ENCODE data around the gene GIGYF1. TPM values are rescaled to one million over a fixed set of nuclear protein-coding genes. Genes with fewer than 3 reads are reported as not detected.

GIGYF1 gene
- total and polyA plus RNA-seq, 8 donors = 28.3 to 57.7 (median 39.7) TPM

DNA sequence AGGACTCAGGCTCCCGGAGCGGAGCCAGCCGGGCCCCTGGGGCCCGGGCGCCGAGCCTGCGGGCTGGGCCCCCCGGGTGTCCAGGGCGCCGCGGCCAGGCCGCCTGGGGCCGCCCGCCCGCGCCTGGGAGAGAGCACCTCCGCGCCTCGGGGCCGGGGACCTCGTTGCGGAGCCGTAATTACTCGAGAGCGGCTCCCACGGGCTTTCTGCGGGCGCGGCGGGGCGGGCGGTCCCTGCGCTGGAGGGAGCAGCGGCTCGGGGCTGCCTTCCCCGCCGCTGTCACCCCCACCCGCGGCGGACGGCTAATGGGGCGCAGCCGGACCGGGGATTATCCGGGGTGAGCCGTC is 19.0 kb downstream of the GIGYF1 start:
- Histone ChIP-seq H3K4me1 (peaks cover 5 to 50% of the 10 kb centered on the region in 2 donors), H3K36me3 (peaks cover 0 to 39% of the 10 kb centered on the region in 2 donors), H3K27me3 (no peaks in the 10 kb centered on the region), H3K9me3 (no peaks in the 10 kb centered on the region), H3K27ac (peak overlapping the region; percentile 96 to 98), H3K4me3 (peak overlapping the region; percentile 91 to 95)
- TF ChIP-seq, protein P1, sequence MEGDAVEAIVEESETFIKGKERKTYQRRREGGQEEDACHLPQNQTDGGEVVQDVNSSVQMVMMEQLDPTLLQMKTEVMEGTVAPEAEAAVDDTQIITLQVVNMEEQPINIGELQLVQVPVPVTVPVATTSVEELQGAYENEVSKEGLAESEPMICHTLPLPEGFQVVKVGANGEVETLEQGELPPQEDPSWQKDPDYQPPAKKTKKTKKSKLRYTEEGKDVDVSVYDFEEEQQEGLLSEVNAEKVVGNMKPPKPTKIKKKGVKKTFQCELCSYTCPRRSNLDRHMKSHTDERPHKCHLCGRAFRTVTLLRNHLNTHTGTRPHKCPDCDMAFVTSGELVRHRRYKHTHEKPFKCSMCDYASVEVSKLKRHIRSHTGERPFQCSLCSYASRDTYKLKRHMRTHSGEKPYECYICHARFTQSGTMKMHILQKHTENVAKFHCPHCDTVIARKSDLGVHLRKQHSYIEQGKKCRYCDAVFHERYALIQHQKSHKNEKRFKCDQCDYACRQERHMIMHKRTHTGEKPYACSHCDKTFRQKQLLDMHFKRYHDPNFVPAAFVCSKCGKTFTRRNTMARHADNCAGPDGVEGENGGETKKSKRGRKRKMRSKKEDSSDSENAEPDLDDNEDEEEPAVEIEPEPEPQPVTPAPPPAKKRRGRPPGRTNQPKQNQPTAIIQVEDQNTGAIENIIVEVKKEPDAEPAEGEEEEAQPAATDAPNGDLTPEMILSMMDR (IDR thresholded peaks at IDR 0.05) = no peak
- peak in 1 of 4 donors; percentile 90 for DNase-seq
- ATAC-seq = no peak
- intact Hi-C loops (cut with DNase I) = no loop called here

DNA sequence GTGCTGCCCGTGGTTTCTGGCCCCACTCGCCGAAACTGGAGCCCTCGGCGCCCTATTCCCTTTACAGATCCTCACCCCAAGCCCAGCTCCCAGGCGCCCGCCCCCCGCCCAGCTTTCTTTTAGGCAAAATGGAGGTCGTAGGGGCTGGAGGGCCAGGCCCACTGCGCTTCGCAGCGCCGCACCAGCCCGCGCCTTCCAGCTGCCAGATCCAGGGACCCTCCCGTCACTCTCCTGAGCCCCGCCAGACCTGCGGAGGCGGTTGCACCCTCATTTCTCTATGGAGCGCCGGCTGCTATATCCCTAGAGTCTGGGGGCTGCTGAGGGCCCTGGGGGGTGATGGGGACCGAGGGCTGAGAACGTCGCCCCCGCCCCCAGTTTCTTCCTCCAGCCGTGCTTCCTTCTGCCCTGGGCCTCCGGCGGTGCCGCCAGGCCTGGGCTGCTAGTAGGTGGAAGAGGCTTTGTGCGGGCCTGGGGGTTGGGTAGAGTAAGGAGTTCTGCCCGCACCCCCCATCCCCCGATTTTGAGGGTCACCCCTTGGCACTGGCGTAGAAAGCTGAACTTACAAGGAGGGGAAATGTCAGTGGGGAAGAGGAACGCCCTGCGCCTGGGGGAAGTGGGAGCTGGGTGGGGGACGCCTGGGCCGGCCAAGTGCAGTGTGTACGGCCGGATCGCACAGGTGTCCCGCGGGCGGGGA is 19.5 kb downstream of the GIGYF1 start:
- Histone ChIP-seq H3K36me3 (peaks cover 0 to 34% of the 10 kb centered on the region in 2 donors), H3K4me1 (peaks cover 5 to 45% of the 10 kb centered on the region in 2 donors), H3K9me3 (no peaks in the 10 kb centered on the region), H3K4me3 (peak overlapping the region; percentile 91 to 95), H3K27ac (peak overlapping the region; percentile 96 to 98), H3K27me3 (no peaks in the 10 kb centered on the region)
- ATAC-seq (no peak), DNase-seq (no peak)
- intact Hi-C loops (cut with DNase I) = no loop called here
- TF ChIP-seq, protein P1 (IDR thresholded peaks at IDR 0.05) = no peak

DNA sequence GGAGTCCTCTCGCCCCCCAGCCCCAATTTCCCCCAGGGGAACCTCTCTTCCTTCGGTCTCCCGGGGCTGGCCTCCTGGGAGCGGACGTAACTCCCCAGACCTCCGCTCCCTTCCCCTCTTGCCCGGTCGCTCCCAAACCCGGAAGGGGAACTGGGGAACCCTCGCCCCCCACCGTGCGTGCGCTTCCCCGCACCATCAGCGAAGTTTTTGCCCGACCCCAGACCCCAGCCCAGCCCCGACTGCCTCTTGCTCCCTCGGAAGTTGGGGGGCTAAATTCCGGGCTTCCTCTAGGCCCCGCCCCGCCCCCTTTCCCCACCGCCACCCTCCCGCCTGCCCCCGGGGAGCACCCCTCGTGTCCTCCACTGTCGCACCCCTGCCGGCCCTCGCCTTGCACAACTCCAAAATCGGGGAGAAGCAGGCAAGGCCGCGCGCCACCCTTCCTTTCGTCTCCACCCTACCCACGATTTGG is 20.1 kb downstream of the GIGYF1 start:
- TF ChIP-seq, protein P1 (IDR thresholded peaks at IDR 0.05) = no peak
- intact Hi-C loops (cut with DNase I) = no loop called here
- peak in 3 of 4 donors; percentile 62 to 88 (median 74) for DNase-seq
- Histone ChIP-seq H3K27ac (peak overlapping the region; percentile 96 to 98), H3K4me1 (peaks cover 5 to 39% of the 10 kb centered on the region in 2 donors), H3K4me3 (peak overlapping the region; percentile 91 to 95), H3K9me3 (no peaks in the 10 kb centered on the region), H3K36me3 (peaks cover 0 to 28% of the 10 kb centered on the region in 2 donors), H3K27me3 (no peaks in the 10 kb centered on the region)
- peak; percentile 1 for ATAC-seq

DNA sequence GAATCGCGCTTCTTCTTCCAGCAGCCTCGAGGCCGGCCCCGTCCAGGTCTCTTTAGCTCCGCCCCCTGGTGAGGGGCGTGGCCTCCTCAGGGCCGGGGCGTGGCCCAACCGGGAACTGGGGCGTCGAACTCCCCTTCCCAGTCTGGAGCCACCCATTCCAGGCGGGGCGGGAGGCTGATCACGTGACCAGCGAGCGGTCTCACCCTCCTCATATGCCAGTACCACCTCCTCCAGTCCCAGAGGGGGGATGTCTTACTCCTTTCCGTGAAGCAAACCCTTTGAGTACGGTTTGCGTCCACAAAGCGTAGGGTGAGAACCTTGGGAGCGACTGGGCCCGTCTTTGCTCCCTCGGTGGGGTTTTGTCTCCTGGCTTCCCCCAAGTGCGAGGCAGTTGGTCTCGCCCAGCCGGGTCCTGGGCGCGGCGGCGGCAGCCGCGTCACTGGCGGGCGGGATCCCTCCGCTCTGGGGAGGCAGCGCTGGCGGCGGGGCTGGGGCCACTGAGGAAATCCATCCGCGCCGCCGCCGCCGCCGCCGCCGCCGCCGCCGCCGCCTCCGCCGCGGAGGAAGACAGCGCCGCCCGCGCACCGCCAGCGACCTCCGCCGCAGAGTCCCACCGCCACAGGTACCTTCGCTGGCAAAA is 20.6 kb downstream of the GIGYF1 start, which contains the start of gene GNB2:
GNB2 (plus strand) TSS at position 439 of the 640 bp plus-strand sequence. CDS start 2,526 bp downstream, outside the sequence.
- Histone ChIP-seq H3K4me1 (peaks cover 5 to 34% of the 10 kb centered on the region in 2 donors), H3K9me3 (no peaks in the 10 kb centered on the region), H3K27me3 (no peaks in the 10 kb centered on the region)

More for the DNA sequence above, 20.6 kb downstream of the GIGYF1 start, which contains the start of gene GNB2:
- TF ChIP-seq, protein P1 (IDR thresholded peaks at IDR 0.05) = no peak
- ATAC-seq = peak; percentile 89
- peaks cover 0 to 22% of the 10 kb centered on the region in 2 donors for H3K36me3 ChIP-seq
- peak within 1 kb of the TSS; percentile 91 to 95 for H3K4me3 ChIP-seq
- peak within 1 kb of the TSS; percentile 96 to 98 for H3K27ac ChIP-seq
- intact Hi-C loops (cut with DNase I) = no loop called here
- peak; percentile 98 to 100 (median 100) for DNase-seq
